Stomach (tissue), 9 donors: ENCODE data around the gene PEX19. TPM values are rescaled to one million over a fixed set of nuclear protein-coding genes. Genes with fewer than 3 reads are reported as not detected.

Experiments
- DNase-seq, 2 donors: peaks; one replicate each; pipeline versions ENCODE4 v3.0.0 to v3.0.0-alpha.2; 2013 to 2019
- H3K27ac ChIP-seq, 5 donors: fragments of 200-600 bp in 4 of 5; sonication (generic) in 4 of 5; one replicate each; pipeline ENCODE4 v1.5.1; 2013 to 2019; ENCODE audit warnings: mild to moderate bottlenecking in 1 of 5, moderate library complexity in 1 of 5
- H3K27me3 ChIP-seq, 3 donors: fragments of 200-600 bp; sonication (generic); one replicate each; pipeline ENCODE4 v1.5.1; 2017 to 2019; ENCODE audit warnings: mixed run types in 1 of 3
- H3K36me3 ChIP-seq, 4 donors: fragments of 200-600 bp; sonication (generic); 1 replicate in 3 of 4; 2 replicates in 1 of 4; pipeline ENCODE4 v1.5.1; 2016 to 2019
- H3K4me1 ChIP-seq, 4 donors: fragments of 200-600 bp; sonication (generic); one replicate each; pipeline ENCODE4 v1.5.1; 2016 to 2019
- H3K4me3 ChIP-seq, 4 donors: fragments of 200-600 bp; sonication (generic) in 3 of 4; one replicate each; pipeline ENCODE4 v1.5.1; 2016 to 2019; ENCODE audit warnings: mild to moderate bottlenecking in 1 of 4
- H3K9me3 ChIP-seq, 4 donors: fragments of 200-600 bp; sonication (generic); one replicate each; pipeline ENCODE4 v1.5.1; 2016 to 2019
- EP300 ChIP-seq: sonication (generic); formaldehyde crosslinking; IDR thresholded peaks from one replicate; pipeline ENCODE4 v1.6.1; 2017; ENCODE audit warnings: antibody characterized with exemption
- POLR2A ChIP-seq, 4 donors: fragments of 450-650 bp; IDR thresholded peaks; one replicate each; pipeline ENCODE4 v1.6.1; 2016; ENCODE audit warnings: antibody characterized with exemption in 4 of 4, control low read depth in 2 of 4, mild to moderate bottlenecking in 1 of 4, moderate library complexity in 1 of 4
- POLR2AphosphoS5 ChIP-seq, 3 donors: sonication (generic); formaldehyde crosslinking; IDR thresholded peaks; one replicate each; pipeline ENCODE4 v1.6.1; 2016; ENCODE audit warnings: antibody characterized with exemption in 3 of 3
- WGBS, 5 donors: extraction: QIAGEN DNeasy Blood & Tissue Kit in 3 of 5; methylation state at CpG; one replicate each; pipeline versions ENCODE4 v1.1.5 to v1.1.7; 2013 to 2018; 5-methylcytosine and 5-hydroxymethylcytosine counted together
- intact Hi-C: fragments of 100-400 bp; cut with DNase I; formaldehyde crosslinking; loops from one replicate; pipeline ENCODE4 v1.15.1; 2023; ENCODE audit warnings: low total_unique reads
- polyA plus RNA-seq, 3 donors: library from polyadenylated mRNA; stranded (reverse); fragments of 200-250 nt; gene quantifications; one replicate each; pipeline ENCODE4 v1.2.3, GENCODE V29; 2013
- total RNA-seq, 5 donors: library from RNA; depleted of rRNA; stranded (reverse); fragments of >200 nt; gene quantifications; one replicate each; pipeline versions ENCODE4 v1.1.0 to v1.2.3, GENCODE V29; 2014 to 2016
- TF ChIP-seq, protein P1 (sequence below), 7 experiments: fragments of 450-650 bp in 4 of 7; fragments of 200-600 bp in 3 of 7; sonication (generic) in 3 of 7; IDR thresholded peaks; one replicate each; pipeline ENCODE4 v1.5.1; 2016 to 2019; ENCODE audit warnings: antibody characterized with exemption in 7 of 7, control low read depth in 2 of 7, mild to moderate bottlenecking in 1 of 7
- donor health status: healthy with polysubstance abuse.
- donor health status: Bipolar disorder and iron deficiency.
- donor health status: healthy.

The PEX19 gene
- total and polyA plus RNA-seq, 8 donors: 9.3 to 117 (median 27.4) TPM

DNA sequence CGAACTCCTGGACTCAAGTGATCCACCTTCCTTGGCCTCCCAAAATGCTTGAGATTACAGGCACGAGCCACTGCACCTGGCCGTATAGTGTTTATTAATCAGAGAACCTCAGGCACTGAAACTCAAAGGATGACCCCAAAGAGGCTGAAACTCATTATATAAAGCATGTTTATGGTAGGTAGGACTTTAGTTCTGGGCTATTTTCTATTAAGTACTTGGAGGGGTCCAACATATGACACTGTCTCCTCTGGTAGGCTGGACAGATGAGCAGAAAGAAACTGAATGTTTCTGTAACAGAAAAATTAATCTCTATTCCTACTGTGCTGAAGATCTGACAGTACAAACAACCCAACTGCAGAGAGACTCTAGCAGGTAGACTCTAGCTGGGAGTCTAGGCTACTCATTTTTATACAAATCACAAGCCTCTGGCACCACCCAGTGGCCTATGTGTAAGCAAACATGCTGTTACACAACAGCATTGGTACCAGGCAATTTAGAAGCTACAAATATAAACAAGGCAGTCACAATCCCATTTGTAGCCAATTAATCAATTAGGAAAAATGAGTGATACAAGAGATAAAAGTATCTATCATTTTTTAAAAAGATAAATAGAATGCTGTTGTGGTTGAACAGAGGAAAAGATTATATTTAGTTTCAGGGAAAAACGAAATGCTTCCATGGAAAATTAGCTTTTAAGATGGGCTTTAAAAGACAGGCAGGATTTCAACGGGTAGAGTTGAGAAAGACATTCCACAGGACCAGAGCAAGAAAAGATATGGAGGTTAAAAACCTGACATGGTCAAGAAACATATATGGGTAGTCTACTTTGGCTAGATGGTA lies 33.0 kb downstream of the PEX19 start:
- no peak for TF ChIP-seq EP300
- no peak for TF ChIP-seq POLR2A (IDR thresholded peaks at IDR 0.05)
- TF ChIP-seq POLR2AphosphoS5 (IDR thresholded peaks at IDR 0.05): peak; percentile 9 to 64 (median 31)
- TF ChIP-seq, protein P1, sequence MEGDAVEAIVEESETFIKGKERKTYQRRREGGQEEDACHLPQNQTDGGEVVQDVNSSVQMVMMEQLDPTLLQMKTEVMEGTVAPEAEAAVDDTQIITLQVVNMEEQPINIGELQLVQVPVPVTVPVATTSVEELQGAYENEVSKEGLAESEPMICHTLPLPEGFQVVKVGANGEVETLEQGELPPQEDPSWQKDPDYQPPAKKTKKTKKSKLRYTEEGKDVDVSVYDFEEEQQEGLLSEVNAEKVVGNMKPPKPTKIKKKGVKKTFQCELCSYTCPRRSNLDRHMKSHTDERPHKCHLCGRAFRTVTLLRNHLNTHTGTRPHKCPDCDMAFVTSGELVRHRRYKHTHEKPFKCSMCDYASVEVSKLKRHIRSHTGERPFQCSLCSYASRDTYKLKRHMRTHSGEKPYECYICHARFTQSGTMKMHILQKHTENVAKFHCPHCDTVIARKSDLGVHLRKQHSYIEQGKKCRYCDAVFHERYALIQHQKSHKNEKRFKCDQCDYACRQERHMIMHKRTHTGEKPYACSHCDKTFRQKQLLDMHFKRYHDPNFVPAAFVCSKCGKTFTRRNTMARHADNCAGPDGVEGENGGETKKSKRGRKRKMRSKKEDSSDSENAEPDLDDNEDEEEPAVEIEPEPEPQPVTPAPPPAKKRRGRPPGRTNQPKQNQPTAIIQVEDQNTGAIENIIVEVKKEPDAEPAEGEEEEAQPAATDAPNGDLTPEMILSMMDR (IDR thresholded peaks at IDR 0.05): peak in 5 of 7 experiments; percentile 47 to 73 (median 59)
- H3K27me3 ChIP-seq: no peaks in the 10 kb centered on the region
- peak; percentile 69 to 89 for DNase-seq
- intact Hi-C loops: loop anchor here (5.0 kb wide), 1 partner anchor 60 kb away; the partner anchor contains the start of gene CASQ1
- no peaks in the 10 kb centered on the region for H3K9me3 ChIP-seq
- peaks cover 10 to 50% (median 33%) of the 10 kb centered on the region in 4 donors for H3K4me1 ChIP-seq
- peak overlapping the region in 2 of 5 donors; percentile 32 to 62 for H3K27ac ChIP-seq
- H3K36me3 ChIP-seq: peaks cover 0 to 19% (median 14%) of the 10 kb centered on the region in 4 donors
- 63 to 80% (median 68%) methylated on average over 5 of the region's 5 CpGs for WGBS, 5 donors
- no peak overlapping the region for H3K4me3 ChIP-seq

DNA sequence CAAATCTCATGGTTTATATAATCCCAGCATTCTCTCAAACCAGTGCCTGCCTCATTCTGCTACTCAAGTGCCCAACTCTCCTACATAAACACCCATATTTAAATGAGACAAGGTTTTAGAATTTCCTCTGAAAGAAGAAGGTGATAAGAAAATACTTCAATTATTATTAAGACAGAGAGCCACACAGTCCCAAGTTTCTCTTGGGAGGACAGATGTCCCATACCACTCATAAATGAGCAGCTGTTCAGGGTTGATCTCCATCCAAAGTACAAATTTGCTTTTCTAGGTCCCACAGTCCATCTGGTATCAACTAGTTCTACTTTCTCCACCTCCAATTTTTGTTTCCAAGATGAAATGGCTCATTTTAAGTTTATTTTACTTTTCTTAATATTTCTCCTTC lies 33.9 kb downstream of the PEX19 start:
- no peaks in the 10 kb centered on the region for H3K9me3 ChIP-seq
- H3K4me1 ChIP-seq: peaks cover 6 to 49% (median 27%) of the 10 kb centered on the region in 4 donors
- H3K27me3 ChIP-seq: no peaks in the 10 kb centered on the region
- H3K4me3 ChIP-seq: no peak overlapping the region
- intact Hi-C loops: loop anchor here (5.0 kb wide), 1 partner anchor 59 kb away; the partner anchor contains the start of gene CASQ1
- H3K36me3 ChIP-seq: peaks cover 0 to 19% (median 14%) of the 10 kb centered on the region in 4 donors
- TF ChIP-seq, protein P1 (IDR thresholded peaks at IDR 0.05): no peak
- TF ChIP-seq EP300: no peak
- TF ChIP-seq POLR2AphosphoS5 (IDR thresholded peaks at IDR 0.05): no peak
- no peak for TF ChIP-seq POLR2A (IDR thresholded peaks at IDR 0.05)
- no peak for DNase-seq
- peak overlapping the region in 1 of 5 donors; percentile 62 for H3K27ac ChIP-seq

DNA sequence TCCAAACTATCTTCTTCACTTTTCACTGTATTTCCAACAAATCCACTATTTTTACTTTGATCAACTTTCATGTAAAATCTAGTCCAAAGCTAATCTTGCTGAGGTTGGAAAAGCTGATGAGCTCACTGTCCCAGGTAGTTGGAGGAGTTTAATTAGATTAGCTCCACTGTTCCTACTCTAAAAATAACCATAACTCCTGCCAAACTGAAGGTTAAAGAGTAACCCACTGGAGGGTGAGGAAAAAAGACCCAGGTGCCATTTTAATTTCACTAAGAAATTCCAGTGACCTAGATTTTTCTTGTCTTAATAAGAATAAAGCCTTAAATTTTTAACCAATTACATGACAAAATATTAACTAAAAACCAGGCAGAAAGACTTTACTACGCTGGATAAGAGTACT lies 37.9 kb downstream of the PEX19 start:
- no peaks in the 10 kb centered on the region for H3K9me3 ChIP-seq
- no peak for DNase-seq
- H3K27me3 ChIP-seq: no peaks in the 10 kb centered on the region
- TF ChIP-seq POLR2AphosphoS5 (IDR thresholded peaks at IDR 0.05): no peak
- TF ChIP-seq, protein P1 (IDR thresholded peaks at IDR 0.05): no peak
- no peak for TF ChIP-seq POLR2A (IDR thresholded peaks at IDR 0.05)
- peaks cover 5 to 70% (median 23%) of the 10 kb centered on the region in 4 donors for H3K4me1 ChIP-seq
- WGBS, 5 donors: 88 to 100% (median 94%) methylated on average over 1 of the region's 1 CpG
- H3K27ac ChIP-seq: no peak overlapping the region
- peaks cover 11 to 29% (median 26%) of the 10 kb centered on the region in 4 donors for H3K36me3 ChIP-seq
- no peak overlapping the region for H3K4me3 ChIP-seq
- intact Hi-C loops: no loop called here

DNA sequence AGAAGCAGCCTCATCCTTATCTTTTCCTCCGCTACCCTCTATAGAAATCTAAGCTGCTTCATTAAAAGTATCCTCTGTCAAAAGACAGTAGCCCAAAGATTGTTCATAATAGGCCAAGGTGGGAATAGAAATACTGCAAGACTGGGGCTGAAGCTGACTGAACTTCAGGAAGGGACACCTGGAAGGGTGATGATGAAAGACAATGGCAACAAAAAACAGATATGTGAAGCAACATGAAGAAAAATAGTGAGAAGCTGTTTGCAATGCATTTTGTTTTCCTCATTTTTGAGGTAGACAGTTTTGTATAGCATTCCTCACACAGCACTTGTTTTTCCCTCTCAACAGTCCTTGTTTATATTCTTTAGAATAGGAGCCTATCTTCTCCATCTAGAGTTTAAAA lies 39.5 kb downstream of the PEX19 start:
- 81 to 98% (median 89%) methylated on average over 1 of the region's 1 CpG for WGBS, 5 donors
- H3K36me3 ChIP-seq: peaks cover 11 to 46% (median 38%) of the 10 kb centered on the region in 4 donors
- no peak overlapping the region for H3K27ac ChIP-seq
- DNase-seq: no peak
- intact Hi-C loops: no loop called here
- peaks cover 5 to 60% (median 11%) of the 10 kb centered on the region in 4 donors for H3K4me1 ChIP-seq
- TF ChIP-seq POLR2A (IDR thresholded peaks at IDR 0.05): no peak
- TF ChIP-seq, protein P1 (IDR thresholded peaks at IDR 0.05): no peak
- TF ChIP-seq POLR2AphosphoS5 (IDR thresholded peaks at IDR 0.05): no peak
- no peak for TF ChIP-seq EP300
- H3K9me3 ChIP-seq: no peaks in the 10 kb centered on the region
- no peak overlapping the region for H3K4me3 ChIP-seq
- H3K27me3 ChIP-seq: no peaks in the 10 kb centered on the region
